GM12864 (cell line): ENCODE results near the gene CUL4A.

Experiments used
- DNase-seq: peaks from one replicate; pipeline ENCODE4 v3.0.0-alpha.2; 2011; ENCODE audit warnings: low read depth
- H3K4me3 ChIP-seq: 2 replicates; pipeline ENCODE4 v1.5.1; 2011; ENCODE audit warnings: mild to moderate bottlenecking, low read depth, low read length, control low read depth
- TF ChIP-seq, protein P1 (sequence below): IDR thresholded peaks from 2 replicates; pipeline ENCODE4 v1.5.1; 2011; ENCODE audit warnings: low read depth, mild to moderate bottlenecking, moderate library complexity, low read length, control low read depth, inconsistent platforms; ENCODE audit errors: missing control alignments

CUL4A gene

GRCh38 chr13:113170511-113170910 lies 38.9 kb upstream of the CUL4A start:
- TF ChIP-seq, protein P1, sequence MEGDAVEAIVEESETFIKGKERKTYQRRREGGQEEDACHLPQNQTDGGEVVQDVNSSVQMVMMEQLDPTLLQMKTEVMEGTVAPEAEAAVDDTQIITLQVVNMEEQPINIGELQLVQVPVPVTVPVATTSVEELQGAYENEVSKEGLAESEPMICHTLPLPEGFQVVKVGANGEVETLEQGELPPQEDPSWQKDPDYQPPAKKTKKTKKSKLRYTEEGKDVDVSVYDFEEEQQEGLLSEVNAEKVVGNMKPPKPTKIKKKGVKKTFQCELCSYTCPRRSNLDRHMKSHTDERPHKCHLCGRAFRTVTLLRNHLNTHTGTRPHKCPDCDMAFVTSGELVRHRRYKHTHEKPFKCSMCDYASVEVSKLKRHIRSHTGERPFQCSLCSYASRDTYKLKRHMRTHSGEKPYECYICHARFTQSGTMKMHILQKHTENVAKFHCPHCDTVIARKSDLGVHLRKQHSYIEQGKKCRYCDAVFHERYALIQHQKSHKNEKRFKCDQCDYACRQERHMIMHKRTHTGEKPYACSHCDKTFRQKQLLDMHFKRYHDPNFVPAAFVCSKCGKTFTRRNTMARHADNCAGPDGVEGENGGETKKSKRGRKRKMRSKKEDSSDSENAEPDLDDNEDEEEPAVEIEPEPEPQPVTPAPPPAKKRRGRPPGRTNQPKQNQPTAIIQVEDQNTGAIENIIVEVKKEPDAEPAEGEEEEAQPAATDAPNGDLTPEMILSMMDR = no peak
- H3K4me3 ChIP-seq = no peak overlapping the region
- DNase-seq = no peak

GRCh38 chr13:113171250-113172125 lies 37.9 kb upstream of the CUL4A start:
- TF ChIP-seq, protein P1 = no peak
- DNase-seq = no peak
- H3K4me3 ChIP-seq = no peak overlapping the region

GRCh38 chr13:113172419-113172926 lies 36.9 kb upstream of the CUL4A start:
- TF ChIP-seq, protein P1 = no peak

GRCh38 chr13:113176280-113176679 lies 33.1 kb upstream of the CUL4A start:
- DNase-seq = no peak
- TF ChIP-seq, protein P1 = no peak
- H3K4me3 ChIP-seq = no peak overlapping the region

More at GRCh38 chr13:113172419-113172926, 36.9 kb upstream of the CUL4A start:
- DNase-seq = no peak
- H3K4me3 ChIP-seq = no peak overlapping the region

GRCh38 chr13:113176822-113177221 lies 32.6 kb upstream of the CUL4A start:
- TF ChIP-seq, protein P1 = no peak
- no peak for DNase-seq
- no peak overlapping the region for H3K4me3 ChIP-seq

- DNase-seq = no peak
- TF ChIP-seq, protein P1 = no peak
- no peak overlapping the region for H3K4me3 ChIP-seq
These were observed 31.1 kb upstream of the CUL4A start for GRCh38 chr13:113178070-113178895.
